SK-N-SH (cell line): Measurements from ENCODE around the gene TMEM134. TPM values are rescaled to one million over a fixed set of nuclear protein-coding genes. Genes with fewer than 3 reads are reported as not detected.
A peak's percentile ranks its signal among the peaks of the same experiment; 100 is the strongest.

Source experiments
- CTCF ChIA-PET: fragments of 300-600, 350-600 bp; formaldehyde crosslinking; extraction: SDS; loops from one replicate; lab custom pipeline; 2021; lab: Yijun Ruan, JAX
- POLR2A ChIA-PET: fragments of 350-600 bp; sonication (Branson Sonifier 250); formaldehyde crosslinking; extraction: SDS; loops from one replicate; lab custom pipeline; 2020; ENCODE audit warnings: antibody characterized with exemption, inconsistent platforms; lab: Yijun Ruan, JAX
- DNase-seq: peaks from one replicate; pipeline ENCODE4 v3.0.0; 2012
- H2AFZ ChIP-seq: fragments of 200-600 bp; sonication (generic); 2 replicates; pipeline ENCODE4 v1.8.1; 2016; ENCODE audit warnings: antibody characterized with exemption, mild to moderate bottlenecking, low read depth
- H3F3A ChIP-seq: fragments of 200-600 bp; sonication (generic); replicated peaks from 2 replicates; pipeline ENCODE3; 2016; ENCODE audit warnings: antibody characterized with exemption, mild to moderate bottlenecking; ENCODE audit not compliant: insufficient read depth
- H3K27ac ChIP-seq, 2 experiments: fragments of 200-500 bp in 1 of 2; fragments of 200-600 bp in 1 of 2; sonication (Bioruptor generic) in 1 of 2; sonication (generic), shearing (Covaris generic) in 1 of 2; 2 replicates each; pipeline versions ENCODE4 v1.5.1 to v1.6.1; 2014 to 2016; ENCODE audit warnings: low read depth in 2 of 2, inconsistent platforms in 1 of 2, low read length in 1 of 2, mild to moderate bottlenecking in 1 of 2, mixed read lengths in 1 of 2
- H3K27me3 ChIP-seq: fragments of 200-600 bp; sonication (generic), shearing (Covaris generic); 2 replicates; pipeline ENCODE4 v1.6.1; 2016; ENCODE audit warnings: mixed run types; ENCODE audit not compliant: insufficient read depth
- H3K36me3 ChIP-seq, 2 experiments: fragments of 200-500 bp in 1 of 2; fragments of 200-600 bp in 1 of 2; sonication (Bioruptor generic) in 1 of 2; sonication (generic) in 1 of 2; replicated peaks in 1 of 2; 2 replicates each; pipeline versions ENCODE3 to v1.5.1; 2014 to 2016; ENCODE audit warnings: low read length in 1 of 2, mild to moderate bottlenecking in 1 of 2; ENCODE audit not compliant: insufficient read depth in 2 of 2, control insufficient read depth in 1 of 2
- H3K4me1 ChIP-seq, 2 experiments: fragments of 200-500 bp in 1 of 2; fragments of 200-600 bp in 1 of 2; sonication (Bioruptor generic) in 1 of 2; sonication (generic), shearing (Covaris generic) in 1 of 2; 2 replicates each; pipeline versions ENCODE4 v1.5.1 to v1.6.1; 2014 to 2016; ENCODE audit warnings: low read depth in 1 of 2, low read length in 1 of 2, mixed run types in 1 of 2; ENCODE audit not compliant: insufficient read depth in 2 of 2, control insufficient read depth in 1 of 2
- H3K4me2 ChIP-seq: fragments of 200-600 bp; sonication (generic), shearing (Covaris generic); 2 replicates; pipeline ENCODE4 v1.6.1; 2017; ENCODE audit warnings: mixed run types
- H3K4me3 ChIP-seq, 2 experiments: fragments of 200-500 bp in 1 of 2; fragments of 200-600 bp in 1 of 2; sonication (Bioruptor generic) in 1 of 2; sonication (generic), shearing (Covaris generic) in 1 of 2; 2 replicates each; pipeline versions ENCODE4 v1.5.1 to v1.8.1; 2014 to 2016; ENCODE audit warnings: low read depth in 2 of 2, inconsistent platforms in 1 of 2, low read length in 1 of 2, mild to moderate bottlenecking in 1 of 2, mixed read lengths in 1 of 2, moderate library complexity in 1 of 2
- H3K79me2 ChIP-seq: fragments of 200-600 bp; sonication (generic); 2 replicates; pipeline ENCODE4 v1.8.1; 2017; ENCODE audit warnings: mild to moderate bottlenecking; ENCODE audit not compliant: insufficient read depth
- H3K9ac ChIP-seq: fragments of 200-600 bp; sonication (generic); 2 replicates; pipeline ENCODE4 v1.6.1; 2017; ENCODE audit warnings: mixed run types
- H3K9me2 ChIP-seq: fragments of 200-600 bp; sonication (generic); 2 replicates; pipeline ENCODE4 v1.6.1; 2017; ENCODE audit warnings: mixed run types
- H3K9me3 ChIP-seq: fragments of 200-600 bp; sonication (generic); 2 replicates; pipeline ENCODE4 v1.6.1; 2017; ENCODE audit warnings: mixed run types, mild to moderate bottlenecking, moderate library complexity
- H4K20me1 ChIP-seq: fragments of 200-600 bp; sonication (generic); 2 replicates; pipeline ENCODE4 v1.6.1; 2017; ENCODE audit warnings: mild to moderate bottlenecking, mixed run types; ENCODE audit not compliant: insufficient read depth
- CTCF ChIP-seq: fragments of 200-600 bp; sonication (generic); IDR thresholded peaks from 2 replicates; pipeline ENCODE4 v1.6.1; 2017; ENCODE audit warnings: antibody characterized with exemption, mild to moderate bottlenecking, moderate library complexity
- EZH2phosphoT487 ChIP-seq: fragments of 200-600 bp; sonication (generic); IDR thresholded peaks from 2 replicates; pipeline ENCODE4 v1.6.1; 2017; ENCODE audit warnings: low read depth, mixed run types, mild to moderate bottlenecking, antibody characterized with exemption, moderate library complexity, borderline replicate concordance
- POLR2AphosphoS5 ChIP-seq: IDR thresholded peaks from 2 replicates; pipeline ENCODE4 v1.6.1; 2012; ENCODE audit warnings: low read depth, low read length
- REST ChIP-seq: IDR thresholded peaks from 2 replicates; pipeline ENCODE4 v1.6.1; 2012; ENCODE audit warnings: mild to moderate bottlenecking, low read depth, low read length, moderate library complexity
- TCF12 ChIP-seq: IDR thresholded peaks from 2 replicates; pipeline ENCODE4 v1.4.0; 2012
- WGBS: methylation state at CpG from one replicate; pipeline ENCODE4 v1.1.6; 2017; ENCODE audit warnings: low lambda C conversion rate; 5-methylcytosine and 5-hydroxymethylcytosine counted together
- polyA plus RNA-seq, 3 experiments: library from polyadenylated mRNA; depleted of rRNA; stranded (reverse); fragments of >200 nt; gene quantifications; 2 replicates each; pipeline ENCODE4 v1.2.3, GENCODE V29; 2012
- TF ChIP-seq, protein P1 (sequence below): fragments of 150-350 bp; IDR thresholded peaks from 2 replicates; pipeline ENCODE4 v1.6.1; 2017; ENCODE audit warnings: antibody characterized with exemption, low read length, low read depth, borderline replicate concordance
- TF ChIP-seq, protein P2 (sequence below): IDR thresholded peaks from 2 replicates; pipeline ENCODE4 v1.4.0; 2012; ENCODE audit warnings: low read depth, borderline replicate concordance

TMEM134 gene
- polyA plus RNA-seq, 1 of the 3 experiments (the other 2 are of a cell fraction): 132 TPM

DNA sequence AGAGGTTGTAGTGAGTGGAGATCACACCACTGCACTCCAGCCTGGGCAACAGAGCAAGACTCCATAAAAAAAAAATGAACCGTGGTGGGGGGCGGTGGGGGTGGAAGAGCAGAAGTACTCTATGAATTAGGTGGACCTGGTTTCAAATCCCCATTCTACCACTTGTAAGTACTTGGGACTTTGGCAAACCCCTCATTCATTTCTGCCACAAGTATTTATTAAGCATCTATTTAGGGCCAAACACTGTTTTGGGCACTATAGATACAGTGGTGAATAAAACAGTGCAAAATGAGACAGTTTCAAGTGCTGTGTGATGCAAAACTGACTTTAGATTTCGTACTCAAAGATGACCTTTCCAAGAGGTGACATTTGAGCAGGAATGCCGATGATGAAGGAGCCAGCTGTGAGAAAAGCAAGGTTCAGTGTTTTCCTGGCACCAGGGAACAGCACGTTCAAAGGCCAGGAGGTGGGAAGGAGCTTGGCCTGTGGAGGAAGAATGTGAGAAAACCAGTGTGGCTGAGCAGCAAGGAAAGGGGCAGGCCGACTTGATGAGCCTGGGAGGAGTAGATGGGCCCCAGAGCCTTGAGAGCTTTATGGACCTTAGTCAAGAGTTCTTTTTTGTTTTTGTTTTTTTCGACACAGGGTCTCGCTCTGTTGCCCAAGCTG, 1.4 kb upstream of the TMEM134 start (continued):
- TF ChIP-seq REST (no peak), EZH2phosphoT487 (no peak)
- TF ChIP-seq, protein P1, sequence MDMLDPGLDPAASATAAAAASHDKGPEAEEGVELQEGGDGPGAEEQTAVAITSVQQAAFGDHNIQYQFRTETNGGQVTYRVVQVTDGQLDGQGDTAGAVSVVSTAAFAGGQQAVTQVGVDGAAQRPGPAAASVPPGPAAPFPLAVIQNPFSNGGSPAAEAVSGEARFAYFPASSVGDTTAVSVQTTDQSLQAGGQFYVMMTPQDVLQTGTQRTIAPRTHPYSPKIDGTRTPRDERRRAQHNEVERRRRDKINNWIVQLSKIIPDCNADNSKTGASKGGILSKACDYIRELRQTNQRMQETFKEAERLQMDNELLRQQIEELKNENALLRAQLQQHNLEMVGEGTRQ: no peak

- CTCF ChIA-PET: interaction anchor here (0.7 to 3.4 kb wide), 11 partner anchors 11 to 92 kb away, joined by 3 to 32 read pairs (median 4); partner anchors contain the start of genes PITPNM1, PPP1CA and RAD9A
- H3K79me2 ChIP-seq: peaks cover 7% of the 10 kb centered on the region; the same call in 1 of the 2 replicates
- peak overlapping the region; percentile 73 to 90 for H3K4me3 ChIP-seq
- peak overlapping the region; percentile 90 for H3K4me2 ChIP-seq
- peak overlapping the region; percentile 79; the same call in 1 of the 2 replicates for H3K9ac ChIP-seq
- H3K4me1 ChIP-seq: peaks cover 0 to 27% of the 10 kb centered on the region in 2 experiments; a peak in 1 of 4 replicates
- no peak for DNase-seq
- H3K27me3 ChIP-seq: no peaks in the 10 kb centered on the region
- 35% methylated on average over 7 of the region's 9 CpGs for WGBS
- no peaks in the 10 kb centered on the region for H3K9me3 ChIP-seq
- peak overlapping the region; percentile 100 for H2AFZ ChIP-seq
- peak overlapping the region; percentile 66 to 72; a peak in 3 of 4 replicates for H3K27ac ChIP-seq
- H3F3A ChIP-seq: peaks cover 10% of the 10 kb centered on the region
- no peaks in the 10 kb centered on the region for H4K20me1 ChIP-seq
- POLR2A ChIA-PET: interaction anchor here (1.3 to 2.9 kb wide), 3 partner anchors 14 to 78 kb away, joined by 5 to 13 read pairs (median 6); partner anchors contain the start of genes AIP, PPP1CA and RAD9A
- H3K36me3 ChIP-seq: no peaks in the 10 kb centered on the region
- TF ChIP-seq CTCF (peak; percentile 8; the same call in 1 of the 2 replicates), POLR2AphosphoS5 (no peak), TCF12 (no peak)
- TF ChIP-seq, protein P2, sequence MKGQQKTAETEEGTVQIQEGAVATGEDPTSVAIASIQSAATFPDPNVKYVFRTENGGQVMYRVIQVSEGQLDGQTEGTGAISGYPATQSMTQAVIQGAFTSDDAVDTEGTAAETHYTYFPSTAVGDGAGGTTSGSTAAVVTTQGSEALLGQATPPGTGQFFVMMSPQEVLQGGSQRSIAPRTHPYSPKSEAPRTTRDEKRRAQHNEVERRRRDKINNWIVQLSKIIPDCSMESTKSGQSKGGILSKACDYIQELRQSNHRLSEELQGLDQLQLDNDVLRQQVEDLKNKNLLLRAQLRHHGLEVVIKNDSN: 0 out of 2 replicates have a peak, but pooled peaks have one; percentile 1
- H3K9me2 ChIP-seq: no peaks in the 10 kb centered on the region
Measured at GRCh38 chr11:67469508-67469811, 409 bp upstream of the TMEM134 start.
